HG02759 (cell line): ENCODE measurements around the gene MYH14.

Experiments used
- ATAC-seq: cut with Tn5 transposase; IDR thresholded peaks from one replicate; pipeline ENCODE4 v1.9.1; 2021; ENCODE audit warnings: mild to moderate bottlenecking, moderate library complexity; ENCODE audit not compliant: unreplicated experiment

Gene MYH14

DNA sequence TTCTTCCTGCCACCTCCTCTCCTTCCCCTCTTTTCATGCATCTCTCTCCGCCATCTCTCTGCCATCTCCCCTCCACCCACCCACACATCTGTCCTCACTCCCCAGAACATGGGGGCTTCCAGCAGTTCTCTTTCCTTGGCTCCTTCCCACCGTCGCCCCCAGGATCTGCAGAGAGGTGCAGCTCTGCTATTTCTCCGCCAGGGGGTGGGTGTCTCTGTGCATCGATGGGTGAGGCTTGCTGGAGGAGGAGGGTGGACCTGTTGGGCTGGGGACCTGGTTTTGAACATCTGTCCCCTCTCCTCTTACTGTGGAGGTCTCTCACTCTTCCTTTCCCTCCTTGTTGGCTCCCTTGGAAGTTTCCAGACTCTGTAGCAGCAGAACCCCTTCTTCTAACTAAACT lies 51.7 kb downstream of the MYH14 start:
- ATAC-seq: no peak

DNA sequence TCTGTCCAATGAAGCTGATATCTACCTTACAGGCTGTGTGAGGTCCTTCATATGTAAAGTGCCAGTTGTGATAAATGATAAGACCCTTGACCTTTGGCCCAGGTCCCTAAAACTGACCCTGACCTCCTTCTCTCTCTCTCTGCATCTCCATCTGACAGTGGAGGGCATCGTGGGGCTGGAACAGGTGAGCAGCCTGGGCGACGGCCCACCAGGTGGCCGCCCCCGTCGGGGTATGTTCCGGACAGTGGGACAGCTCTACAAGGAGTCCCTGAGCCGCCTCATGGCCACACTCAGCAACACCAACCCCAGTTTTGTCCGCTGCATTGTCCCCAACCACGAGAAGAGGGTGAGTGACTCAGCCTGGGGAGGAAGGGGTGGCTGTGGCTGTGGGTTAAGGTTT lies 53.7 kb downstream of the MYH14 start:
- no peak for ATAC-seq

DNA sequence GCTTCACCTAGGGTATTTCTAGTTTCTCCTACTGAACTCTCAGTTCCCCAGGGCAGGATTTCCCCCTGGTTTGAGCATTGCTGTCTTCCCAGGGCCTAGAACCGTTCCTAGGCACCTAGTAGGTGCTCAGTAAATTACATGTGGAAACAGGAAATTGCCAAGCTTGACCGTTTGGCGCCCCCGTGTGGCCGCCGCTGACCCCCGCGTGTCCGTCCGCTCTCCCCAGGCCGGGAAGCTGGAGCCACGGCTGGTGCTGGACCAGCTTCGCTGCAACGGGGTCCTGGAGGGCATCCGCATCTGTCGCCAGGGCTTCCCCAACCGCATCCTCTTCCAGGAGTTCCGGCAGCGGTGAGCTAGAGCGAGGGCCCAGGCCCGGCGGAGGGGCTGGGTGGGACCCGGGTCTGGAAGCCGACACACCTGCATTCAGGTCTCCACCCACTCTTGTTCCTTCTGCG lies 55.5 kb downstream of the MYH14 start:
- ATAC-seq: no peak

DNA sequence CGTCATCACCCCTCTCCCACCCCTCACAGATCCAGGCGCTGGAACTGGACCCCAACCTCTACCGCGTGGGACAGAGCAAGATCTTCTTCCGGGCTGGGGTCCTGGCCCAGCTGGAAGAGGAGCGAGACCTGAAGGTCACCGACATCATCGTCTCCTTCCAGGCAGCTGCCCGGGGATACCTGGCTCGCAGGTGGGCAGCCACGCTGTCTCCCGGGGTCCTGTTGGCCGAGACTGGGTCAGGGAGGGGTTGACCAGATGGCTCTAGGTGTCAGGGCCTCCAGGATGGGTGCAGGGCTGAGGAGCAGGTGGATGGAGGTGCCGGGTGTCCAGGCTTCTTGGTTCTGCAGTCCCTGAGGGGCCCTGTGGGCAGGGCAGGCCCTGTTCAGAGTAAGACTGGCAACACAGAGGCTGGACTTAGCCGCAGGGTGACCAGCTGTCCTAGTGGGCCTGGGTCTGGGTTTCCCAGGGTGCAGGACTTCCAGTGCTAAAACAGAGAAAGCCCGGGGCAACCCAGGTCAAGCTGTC lies 58.1 kb downstream of the MYH14 start:
- ATAC-seq: no peak

DNA sequence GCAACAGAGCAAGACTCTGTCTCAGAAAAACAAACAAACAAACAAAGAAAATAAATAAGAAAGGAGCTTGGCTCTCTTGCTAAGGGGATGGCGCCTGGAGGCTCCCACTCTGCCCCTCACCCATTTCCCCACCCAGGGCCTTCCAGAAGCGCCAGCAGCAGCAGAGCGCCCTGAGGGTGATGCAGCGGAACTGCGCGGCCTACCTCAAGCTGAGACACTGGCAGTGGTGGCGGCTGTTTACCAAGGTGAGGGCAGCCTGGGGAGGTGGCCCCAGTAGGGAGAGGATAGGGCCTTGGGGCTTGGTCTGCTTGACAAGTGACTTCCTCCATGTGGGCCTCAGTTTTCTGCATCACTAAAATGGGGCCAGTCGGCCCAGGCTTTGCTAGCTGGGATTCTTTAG lies 59.8 kb downstream of the MYH14 start:
- ATAC-seq: no peak

DNA sequence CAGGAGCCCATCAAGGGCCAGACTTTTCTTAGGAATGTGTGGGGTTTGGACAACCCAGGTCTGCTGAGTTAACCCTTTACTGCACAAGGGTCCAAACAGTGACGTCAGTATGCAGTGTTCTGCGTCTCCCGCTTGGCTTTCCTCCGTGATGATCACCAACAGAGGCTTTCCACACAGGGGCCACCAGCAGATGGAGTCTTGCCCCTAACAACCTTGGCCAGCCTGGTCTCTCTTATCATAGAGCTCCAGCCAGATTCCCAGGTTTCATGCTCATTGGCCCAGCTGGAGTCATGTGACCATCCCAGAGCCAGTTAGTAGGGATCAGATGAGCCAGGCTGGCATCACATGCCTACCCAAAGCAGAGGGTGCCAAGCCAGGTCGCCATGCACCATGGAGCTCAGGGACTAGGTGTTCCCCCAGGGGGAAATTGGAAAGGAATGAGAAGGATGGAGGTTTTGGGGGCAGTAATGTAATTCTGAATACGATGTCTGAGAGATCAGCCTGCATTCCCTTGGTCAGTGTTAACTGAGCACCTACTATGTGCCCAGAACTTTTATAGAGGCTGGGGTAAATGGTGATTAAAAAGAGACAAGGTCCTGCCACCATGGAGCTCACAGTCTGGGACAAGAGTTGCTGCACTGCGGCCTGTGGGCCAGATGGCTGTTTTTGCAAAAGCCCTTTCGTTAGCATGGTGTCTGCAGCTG lies 61.2 kb downstream of the MYH14 start:
- ATAC-seq: no peak

DNA sequence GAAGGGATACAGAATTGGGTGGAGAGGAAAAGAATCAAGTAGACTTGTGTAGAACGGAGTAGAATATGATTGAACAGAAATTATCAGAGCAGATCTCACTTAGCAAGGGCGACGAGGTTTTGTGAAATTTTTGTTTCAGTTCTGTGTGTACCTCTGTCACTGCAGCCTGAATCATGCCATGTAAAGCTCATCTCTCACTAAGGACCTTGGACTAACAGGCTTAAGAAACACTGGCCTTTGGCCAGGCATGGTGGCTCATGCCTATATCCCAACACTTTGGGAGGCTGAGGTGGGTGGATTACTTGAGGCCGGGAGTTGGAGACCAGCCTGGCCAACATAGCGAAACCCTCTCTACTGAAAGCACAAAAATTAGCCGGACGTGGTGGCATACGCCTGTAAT lies 62.6 kb downstream of the MYH14 start:
- ATAC-seq: no peak

DNA sequence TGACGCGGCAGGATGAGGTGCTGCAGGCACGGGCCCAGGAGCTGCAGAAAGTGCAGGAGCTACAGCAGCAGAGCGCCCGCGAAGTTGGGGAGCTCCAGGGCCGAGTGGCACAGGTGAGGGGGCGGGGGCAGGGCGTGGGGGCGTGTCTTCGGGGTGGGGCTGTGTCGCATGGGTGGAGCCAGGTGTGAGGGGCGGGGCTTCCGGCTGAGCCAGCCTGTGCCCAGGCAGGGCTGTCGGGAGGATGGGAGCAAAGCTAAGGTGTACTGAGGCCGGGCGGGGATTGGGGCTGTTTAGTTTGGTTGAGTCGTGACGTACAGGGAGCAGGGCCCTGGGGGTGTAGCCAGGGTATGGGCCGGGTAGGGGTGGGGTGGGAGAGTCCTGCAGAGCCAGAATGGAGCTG lies 63.5 kb downstream of the MYH14 start:
- ATAC-seq: no peak

DNA sequence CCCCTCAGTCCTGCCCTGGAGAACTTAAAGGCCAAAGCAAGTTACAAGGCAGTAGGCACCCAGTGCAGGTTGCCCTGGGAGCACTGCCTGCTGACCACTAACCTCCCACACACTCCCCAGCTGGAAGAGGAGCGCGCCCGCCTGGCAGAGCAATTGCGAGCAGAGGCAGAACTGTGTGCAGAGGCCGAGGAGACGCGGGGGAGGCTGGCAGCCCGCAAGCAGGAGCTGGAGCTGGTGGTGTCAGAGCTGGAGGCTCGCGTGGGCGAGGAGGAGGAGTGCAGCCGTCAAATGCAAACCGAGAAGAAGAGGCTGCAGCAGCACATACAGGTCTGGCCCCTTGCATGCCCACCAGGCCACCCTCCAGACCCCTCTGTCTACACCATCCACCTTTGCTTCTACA lies 64.6 kb downstream of the MYH14 start:
- no peak for ATAC-seq

DNA sequence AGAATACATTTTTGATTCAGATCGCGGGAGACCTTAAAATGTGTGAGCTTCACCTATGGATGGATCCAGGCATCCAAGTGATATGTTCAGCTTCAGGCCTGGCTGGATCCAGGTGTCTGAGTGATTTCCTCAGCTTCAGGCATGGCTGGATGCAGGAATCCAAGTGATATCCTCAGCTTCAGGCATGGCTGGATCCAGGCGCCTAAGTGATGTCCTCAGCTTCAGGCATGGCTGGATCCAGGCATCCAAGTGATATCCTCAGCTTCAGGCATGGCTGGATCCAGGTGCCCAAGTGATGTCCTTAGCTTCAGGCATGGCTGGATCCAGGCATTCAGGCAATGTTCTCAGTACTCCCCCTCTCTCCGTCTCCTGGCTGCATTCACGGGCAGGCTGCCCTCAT lies 65.1 kb downstream of the MYH14 start:
- ATAC-seq: no peak

DNA sequence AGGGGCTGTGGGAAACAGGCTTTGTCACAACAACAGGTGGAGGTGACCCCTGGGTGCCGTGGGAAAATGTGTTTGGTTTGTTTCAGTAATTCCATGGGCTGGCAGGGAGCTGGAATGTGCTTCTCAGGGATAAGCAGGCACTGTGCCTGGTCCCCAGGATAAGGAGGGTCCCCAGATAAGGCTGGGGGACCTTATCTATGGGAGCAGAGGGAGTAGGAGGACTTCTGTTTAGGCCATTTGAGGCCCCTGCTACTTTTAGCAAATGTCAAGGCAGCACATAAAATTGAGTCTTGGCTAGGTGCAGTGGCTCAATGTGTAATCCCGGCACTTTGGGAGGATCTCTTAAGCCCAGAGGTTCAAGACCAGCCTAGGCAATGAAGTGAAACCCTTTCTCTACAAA lies 66.2 kb downstream of the MYH14 start:
- ATAC-seq: no peak

DNA sequence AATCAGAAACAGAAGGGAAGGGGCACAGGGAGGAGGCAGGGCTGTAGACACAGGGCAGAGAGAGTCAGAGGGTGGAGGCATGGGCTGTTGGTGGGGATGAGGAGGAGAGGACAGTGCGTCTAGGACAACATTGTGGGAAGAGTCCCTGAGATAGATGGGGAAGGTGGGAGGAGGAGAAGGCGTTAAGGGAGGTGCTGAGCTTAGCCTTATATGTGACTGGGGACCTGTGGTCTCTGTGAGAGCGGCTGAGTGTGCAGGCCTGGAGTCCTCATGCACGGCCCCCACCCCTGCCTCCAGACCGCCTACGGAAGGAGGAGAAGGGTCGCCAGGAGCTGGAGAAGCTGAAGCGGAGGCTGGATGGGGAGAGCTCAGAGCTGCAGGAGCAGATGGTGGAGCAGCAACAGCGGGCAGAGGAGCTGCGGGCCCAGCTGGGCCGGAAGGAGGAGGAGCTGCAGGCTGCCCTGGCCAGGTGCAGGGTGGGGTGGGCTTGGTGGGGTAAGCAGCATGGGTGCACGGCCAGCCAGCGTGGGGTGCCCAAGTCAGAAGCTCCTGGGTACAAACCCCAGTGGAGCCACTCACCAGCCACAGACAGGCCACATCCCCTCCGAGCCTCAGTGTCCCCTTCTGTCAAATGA lies 69.0 kb downstream of the MYH14 start:
- ATAC-seq: no peak

DNA sequence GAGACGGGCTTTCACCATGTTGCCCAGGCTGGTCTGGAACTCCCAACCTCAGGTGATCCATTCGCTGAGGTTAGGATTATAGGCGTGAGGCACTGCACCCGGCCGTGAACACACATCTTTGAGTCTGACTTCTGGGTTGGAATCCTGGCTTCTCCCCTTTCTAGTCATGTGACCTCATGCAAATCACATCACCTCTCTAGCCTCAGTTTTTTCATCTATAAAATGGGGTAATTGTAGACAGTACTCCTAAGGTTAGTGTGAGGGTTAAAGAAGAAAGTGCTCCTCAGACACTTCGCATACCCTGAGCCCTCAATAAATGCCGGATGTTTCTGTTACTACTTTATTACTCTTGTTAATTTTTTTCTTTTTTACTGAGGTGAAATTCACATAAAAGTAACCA lies 70.4 kb downstream of the MYH14 start:
- no peak for ATAC-seq

DNA sequence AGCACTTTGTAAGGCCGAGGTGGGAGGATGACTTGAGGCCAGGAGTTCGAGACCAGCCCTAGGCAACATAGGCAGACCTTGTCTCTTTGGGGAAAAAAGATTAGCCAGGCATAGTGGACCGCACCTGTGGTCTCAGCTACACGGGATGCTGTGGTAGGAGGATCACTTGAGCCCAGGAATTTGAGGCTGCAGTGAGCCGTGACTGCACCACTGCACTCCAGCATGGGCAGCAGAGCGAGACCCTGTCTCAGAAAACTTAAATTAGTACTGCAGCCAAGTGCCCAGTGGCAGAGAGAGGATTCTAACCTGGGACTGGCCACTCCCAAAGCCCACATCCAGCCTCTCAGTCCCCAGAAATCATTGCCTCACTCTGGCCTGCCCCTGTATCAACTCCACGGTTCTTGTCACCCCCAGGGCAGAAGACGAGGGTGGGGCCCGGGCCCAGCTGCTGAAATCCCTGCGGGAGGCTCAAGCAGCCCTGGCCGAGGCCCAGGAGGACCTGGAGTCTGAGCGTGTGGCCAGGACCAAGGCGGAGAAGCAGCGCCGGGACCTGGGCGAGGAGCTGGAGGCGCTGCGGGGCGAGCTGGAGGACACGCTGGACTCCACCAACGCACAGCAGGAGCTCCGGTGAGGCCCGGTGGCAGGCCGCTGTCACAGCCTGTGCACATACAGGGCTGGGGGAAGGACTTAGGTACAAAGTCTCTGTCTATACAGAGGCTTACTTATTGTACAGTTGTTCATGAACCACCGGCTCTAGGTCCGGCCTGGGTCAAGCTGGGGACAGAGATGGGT lies 72.4 kb downstream of the MYH14 start:
- no peak for ATAC-seq

DNA sequence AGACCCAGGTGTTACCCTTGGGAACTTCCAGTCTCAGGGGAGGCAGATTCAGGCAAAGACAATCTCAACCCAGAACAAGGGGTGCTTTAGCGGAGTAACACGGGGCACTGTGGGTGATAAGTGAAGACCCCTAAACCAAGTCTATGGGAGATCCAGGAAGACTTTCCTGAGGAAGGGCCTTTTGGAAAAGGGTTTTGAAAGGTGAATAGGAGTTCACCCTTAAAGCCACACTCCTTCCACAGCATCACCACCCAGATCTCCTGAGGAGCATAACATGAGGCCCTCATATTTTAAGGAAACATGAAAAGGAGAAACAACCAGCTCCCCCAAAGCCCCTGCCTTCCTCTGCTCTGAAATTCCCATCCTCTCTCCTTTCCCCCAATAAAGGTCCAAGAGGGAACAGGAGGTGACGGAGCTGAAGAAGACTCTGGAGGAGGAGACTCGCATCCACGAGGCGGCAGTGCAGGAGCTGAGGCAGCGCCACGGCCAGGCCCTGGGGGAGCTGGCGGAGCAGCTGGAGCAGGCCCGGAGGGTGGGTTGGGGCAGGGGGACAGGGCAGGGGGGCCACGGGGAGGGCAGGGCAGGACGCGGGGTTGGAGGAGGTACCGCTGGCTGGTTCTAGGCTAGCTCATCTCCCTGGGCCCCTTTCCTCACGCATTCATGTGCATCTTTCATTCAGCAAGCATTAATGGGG lies 73.1 kb downstream of the MYH14 start:
- no peak for ATAC-seq

DNA sequence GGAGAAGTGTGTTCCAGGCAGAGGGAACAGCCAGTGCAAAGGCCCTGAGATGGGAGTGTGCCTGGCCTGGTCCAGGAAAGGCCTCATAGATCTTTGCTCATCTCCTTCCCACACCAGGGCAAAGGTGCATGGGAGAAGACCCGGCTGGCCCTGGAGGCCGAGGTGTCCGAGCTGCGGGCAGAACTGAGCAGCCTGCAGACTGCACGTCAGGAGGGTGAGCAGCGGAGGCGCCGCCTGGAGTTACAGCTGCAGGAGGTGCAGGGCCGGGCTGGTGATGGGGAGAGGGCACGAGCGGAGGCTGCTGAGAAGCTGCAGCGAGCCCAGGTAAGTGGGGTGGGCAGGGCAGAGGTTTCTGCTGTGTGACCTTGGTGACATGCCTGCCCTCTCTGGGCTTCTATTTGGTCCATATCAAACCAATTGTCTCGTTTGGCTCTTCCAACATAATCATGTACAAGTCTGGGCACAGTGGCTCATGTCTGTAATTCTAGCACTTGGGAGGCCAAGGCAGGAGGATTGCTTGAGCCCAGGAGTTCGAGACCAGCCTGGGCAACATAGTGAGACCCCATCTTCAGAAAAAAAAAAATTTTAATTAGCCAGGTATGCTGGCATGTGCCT lies 74.7 kb downstream of the MYH14 start:
- no peak for ATAC-seq

DNA sequence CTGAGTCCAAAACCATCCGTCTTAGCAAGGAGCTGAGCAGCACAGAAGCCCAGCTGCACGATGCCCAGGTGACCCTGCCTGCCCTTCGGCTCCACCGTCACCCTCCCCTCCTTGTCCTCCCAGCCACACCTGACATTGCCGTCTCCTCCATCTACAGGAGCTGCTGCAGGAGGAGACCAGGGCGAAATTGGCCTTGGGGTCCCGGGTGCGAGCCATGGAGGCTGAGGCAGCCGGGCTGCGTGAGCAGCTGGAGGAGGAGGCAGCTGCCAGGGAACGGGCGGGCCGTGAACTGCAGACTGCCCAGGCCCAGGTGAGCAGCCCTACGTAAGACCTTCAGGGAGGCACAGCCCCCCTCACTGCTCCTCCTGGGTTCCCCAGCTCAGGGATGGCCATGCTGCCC lies 76.7 kb downstream of the MYH14 start:
- ATAC-seq: no peak

DNA sequence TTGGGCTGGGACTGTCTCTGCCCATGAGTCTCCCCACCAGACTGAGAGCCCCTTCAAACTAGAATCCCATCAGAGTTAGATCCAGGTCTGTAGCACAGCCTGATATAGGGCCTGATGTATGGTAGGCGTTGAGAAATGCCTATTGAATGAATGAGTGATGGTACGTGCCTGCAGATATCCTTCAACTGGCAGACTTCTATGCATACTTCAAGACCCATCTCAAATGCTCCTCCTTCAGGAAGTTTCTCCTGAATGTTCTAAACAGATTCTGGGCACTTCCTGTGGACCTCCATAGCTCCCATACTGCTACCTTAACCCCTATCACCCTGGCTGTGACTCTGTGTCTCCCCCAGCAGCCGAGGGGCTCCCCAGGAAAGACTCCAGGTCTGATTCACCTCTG lies 77.6 kb downstream of the MYH14 start:
- ATAC-seq: no peak

DNA sequence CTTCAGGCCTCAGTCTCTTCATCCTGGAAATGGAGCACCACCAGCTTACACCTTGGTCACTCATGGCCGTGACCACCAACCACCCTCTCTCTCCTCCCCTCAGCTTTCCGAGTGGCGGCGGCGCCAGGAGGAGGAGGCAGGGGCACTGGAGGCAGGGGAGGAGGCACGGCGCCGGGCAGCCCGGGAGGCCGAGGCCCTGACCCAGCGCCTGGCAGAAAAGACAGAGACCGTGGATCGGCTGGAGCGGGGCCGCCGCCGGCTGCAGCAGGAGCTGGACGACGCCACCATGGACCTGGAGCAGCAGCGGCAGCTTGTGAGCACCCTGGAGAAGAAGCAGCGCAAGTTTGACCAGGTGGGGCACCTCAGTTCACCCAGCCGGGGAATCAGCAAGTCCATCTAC lies 78.1 kb downstream of the MYH14 start:
- no peak for ATAC-seq

DNA sequence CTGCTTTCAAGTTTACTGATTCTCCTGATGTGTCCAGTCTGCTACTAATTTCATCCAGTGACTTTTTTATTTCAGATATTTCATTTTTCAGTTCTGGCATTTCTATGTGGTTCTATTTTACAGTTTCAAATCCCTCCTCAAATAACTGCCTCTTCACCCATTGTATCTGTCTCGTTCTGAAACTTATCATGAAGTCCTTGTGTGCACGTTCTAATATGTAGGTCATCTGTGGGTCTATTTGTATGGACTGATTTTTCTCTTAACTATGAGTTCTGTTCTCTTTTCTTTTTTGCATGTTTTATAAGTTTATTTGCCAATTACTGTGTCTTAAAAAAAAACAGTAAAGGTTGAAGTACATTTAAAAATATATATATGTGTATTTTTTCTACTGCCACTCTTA lies 82.4 kb downstream of the MYH14 start:
- ATAC-seq: no peak

DNA sequence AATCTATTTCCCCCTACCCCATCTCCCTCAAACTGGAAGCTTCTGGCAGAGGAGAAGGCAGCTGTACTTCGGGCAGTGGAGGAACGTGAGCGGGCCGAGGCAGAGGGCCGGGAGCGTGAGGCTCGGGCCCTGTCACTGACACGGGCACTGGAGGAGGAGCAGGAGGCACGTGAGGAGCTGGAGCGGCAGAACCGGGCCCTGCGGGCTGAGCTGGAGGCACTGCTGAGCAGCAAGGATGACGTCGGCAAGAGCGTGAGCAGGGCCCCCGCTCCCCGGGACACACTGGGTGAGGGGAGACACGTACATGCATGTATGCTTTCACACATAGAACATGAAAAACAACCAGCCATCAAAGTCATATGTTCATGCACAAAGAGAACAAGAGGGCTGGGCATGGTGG lies 83.0 kb downstream of the MYH14 start:
- no peak for ATAC-seq
